ENCODE measurements around the gene SDCBP2.

Gene SDCBP2

GRCh38 chr20:1375515-1375914, 46.6 kb upstream of the SDCBP2 start:
- Histone ChIP-seq H3K4me3 (no peak overlapping the region), H3K27ac (peak overlapping the region in 1 of 2 donors; percentile 47)
- TF ChIP-seq CTCF (IDR thresholded peaks at IDR 0.05): no peak
- no peak for DNase-seq (ENCODE audit: low spot score)

GRCh38 chr20:1374246-1374645, 45.3 kb upstream of the SDCBP2 start:
- no peak for DNase-seq (ENCODE audit: low spot score)
- peak overlapping the region in 1 of 2 donors; percentile 59 for H3K27ac ChIP-seq
- no peak for TF ChIP-seq CTCF (IDR thresholded peaks at IDR 0.05)
- no peak overlapping the region for H3K4me3 ChIP-seq

DNA sequence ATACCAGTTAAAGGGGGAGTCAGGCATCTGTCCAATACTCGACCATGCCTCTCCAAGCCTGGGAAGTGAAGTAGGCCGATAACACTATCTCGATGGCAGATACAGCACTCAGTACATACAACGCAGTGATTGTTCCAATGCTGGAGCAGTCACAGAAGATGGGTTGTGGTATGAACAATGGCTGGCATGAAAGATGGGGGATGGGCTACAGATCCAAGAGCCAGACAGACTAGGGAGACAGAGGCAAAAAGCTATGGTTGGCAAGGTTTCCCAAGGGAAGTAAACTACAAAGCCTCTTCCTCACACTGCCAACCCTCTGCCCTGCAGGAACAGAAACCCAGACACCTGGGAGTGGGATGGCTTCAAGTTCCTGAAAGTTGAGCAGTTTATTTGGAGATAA, 44.7 kb upstream of the SDCBP2 start:
- peak overlapping the region in 1 of 2 donors; percentile 59 for H3K27ac ChIP-seq

GRCh38 chr20:1373036-1373435, 44.1 kb upstream of the SDCBP2 start:
- H3K4me3 ChIP-seq: no peak overlapping the region
- no peak for TF ChIP-seq CTCF (IDR thresholded peaks at IDR 0.05)
- DNase-seq (ENCODE audit: low spot score): no peak
- no peak overlapping the region for H3K27ac ChIP-seq

More for the DNA sequence above, 44.7 kb upstream of the SDCBP2 start:
- TF ChIP-seq CTCF (IDR thresholded peaks at IDR 0.05): no peak
- H3K4me3 ChIP-seq: no peak overlapping the region
- no peak for DNase-seq (ENCODE audit: low spot score)

DNA sequence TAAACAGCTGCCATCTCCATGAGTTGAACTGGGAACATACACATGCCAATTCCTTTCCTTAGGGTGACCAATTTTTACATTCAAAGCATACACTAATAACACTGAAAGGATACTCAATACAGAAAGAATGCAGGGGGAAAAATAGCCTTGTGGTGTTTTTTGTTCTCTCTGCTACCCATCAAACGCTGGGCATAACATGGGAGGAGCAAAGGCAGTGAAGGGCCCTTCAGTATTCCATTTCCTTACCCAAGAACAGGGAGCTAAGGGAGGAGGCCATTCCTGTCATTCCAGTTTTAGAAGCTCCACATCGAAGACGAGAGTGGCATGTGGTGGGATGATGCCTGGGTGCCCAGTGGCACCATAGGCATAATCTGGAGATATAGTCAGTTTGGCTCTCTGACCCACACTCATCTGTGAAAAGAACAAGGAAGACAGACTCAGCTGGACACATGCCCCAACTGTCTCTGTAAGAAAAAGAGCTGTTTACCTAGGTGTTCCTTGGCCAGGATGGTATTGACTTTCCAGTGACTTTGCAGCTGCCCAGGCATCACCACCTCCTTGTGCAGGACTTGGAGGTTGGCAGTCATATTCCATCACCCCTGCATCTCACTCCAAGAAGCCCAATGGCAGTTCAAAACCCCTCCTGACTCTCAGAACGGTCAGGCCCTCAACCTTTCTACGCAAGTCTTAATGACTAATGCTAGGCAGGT, 43.0 kb upstream of the SDCBP2 start:
- TF ChIP-seq CTCF (IDR thresholded peaks at IDR 0.05): no peak
- Histone ChIP-seq H3K4me3 (no peak overlapping the region), H3K27ac (peak overlapping the region in 1 of 2 donors; percentile 67)
- DNase-seq (ENCODE audit: low spot score): no peak

DNA sequence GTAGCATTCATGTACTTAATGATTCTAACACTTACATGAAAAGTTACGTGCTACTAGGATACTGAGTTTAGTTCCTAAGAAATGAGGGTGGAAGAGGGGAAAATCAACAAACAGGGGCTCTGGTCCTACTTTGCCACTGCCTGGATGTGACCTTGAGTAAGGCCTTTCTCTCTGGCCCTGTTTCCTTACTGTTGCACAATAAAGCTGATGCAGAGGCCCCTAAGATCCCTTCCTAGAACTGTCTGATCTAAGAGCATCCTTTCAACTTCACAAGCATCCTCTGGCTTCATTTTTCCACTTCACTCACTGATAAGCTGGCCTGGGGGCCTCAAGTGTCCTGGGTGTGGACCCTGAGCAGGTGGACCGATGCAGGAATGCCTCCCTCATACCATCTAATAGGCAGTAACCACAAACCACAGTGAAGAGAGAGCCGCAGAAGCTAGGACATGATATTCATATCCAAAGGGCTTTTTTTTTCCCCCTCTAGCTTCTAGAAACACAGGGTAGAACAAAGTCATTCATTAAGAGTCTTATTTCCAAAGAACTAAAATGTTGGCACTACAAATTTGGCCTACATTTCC, 42.4 kb upstream of the SDCBP2 start:
- Histone ChIP-seq H3K4me3 (no peak overlapping the region), H3K27ac (peak overlapping the region in 1 of 2 donors; percentile 67)
- DNase-seq (ENCODE audit: low spot score): no peak
- no peak for TF ChIP-seq CTCF (IDR thresholded peaks at IDR 0.05)

DNA sequence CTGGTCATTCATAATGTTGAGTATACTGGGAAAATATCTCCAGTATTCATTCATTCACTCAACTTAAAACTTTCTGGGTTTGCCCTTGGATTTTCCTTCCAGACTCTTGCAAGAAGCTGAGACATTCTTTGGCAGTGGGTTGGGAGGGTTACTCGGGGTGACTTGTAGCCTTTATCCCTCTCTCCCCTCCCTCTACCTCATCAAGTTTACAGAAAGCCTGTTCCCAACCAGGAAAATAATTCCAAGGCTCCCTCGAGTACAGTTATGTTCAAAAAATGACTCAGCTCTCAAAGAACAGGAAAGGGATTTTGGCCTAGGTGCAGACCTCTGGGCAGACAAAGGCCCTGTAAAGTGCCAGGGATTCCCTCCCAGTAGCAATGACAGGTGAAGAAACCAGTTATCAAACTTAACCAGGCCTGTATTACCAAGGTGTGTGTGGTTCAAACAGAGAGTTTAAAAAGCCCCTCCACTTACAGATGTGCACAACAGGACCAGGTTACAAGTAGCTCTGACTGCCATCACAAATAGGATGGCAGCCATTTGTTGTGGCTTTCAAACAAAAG, 41.7 kb upstream of the SDCBP2 start:
- TF ChIP-seq CTCF (IDR thresholded peaks at IDR 0.05): no peak
- no peak for DNase-seq (ENCODE audit: low spot score)
- peak overlapping the region in 1 of 2 donors; percentile 67 for H3K27ac ChIP-seq
- H3K4me3 ChIP-seq: no peak overlapping the region
